ENCODE data around the gene OARD1.
A peak's percentile ranks its signal among the peaks of the same experiment; 100 is the strongest.

Gene OARD1

GRCh38 chr6:41051873-41052272, 20.3 kb downstream of the OARD1 start:
- no peak overlapping the region for H3K4me3 ChIP-seq (ENCODE audit: low read length)
- peak; percentile 41 for DNase-seq (ENCODE audit: low read depth, low spot score)

- H3K4me3 ChIP-seq (ENCODE audit: low read length): no peak overlapping the region
- no peak for DNase-seq (ENCODE audit: low read depth, low spot score)
Observed at GRCh38 chr6:41050536-41050935, 21.6 kb downstream of the OARD1 start.

- H3K4me3 ChIP-seq (ENCODE audit: low read length): no peak overlapping the region
- DNase-seq (ENCODE audit: low read depth, low spot score): no peak
Observed at GRCh38 chr6:41049955-41050354, 22.2 kb downstream of the OARD1 start.

- H3K4me3 ChIP-seq (ENCODE audit: low read length): no peak overlapping the region
- DNase-seq (ENCODE audit: low read depth, low spot score): no peak
Observed at GRCh38 chr6:41049521-41049920, 22.6 kb downstream of the OARD1 start.

GRCh38 chr6:41047745-41048732, 24.1 kb downstream of the OARD1 start:
- no peak overlapping the region for H3K4me3 ChIP-seq (ENCODE audit: low read length)
- DNase-seq (ENCODE audit: low read depth, low spot score): no peak

- H3K4me3 ChIP-seq (ENCODE audit: low read length): no peak overlapping the region
- DNase-seq (ENCODE audit: low read depth, low spot score): no peak
Observed at GRCh38 chr6:41047306-41047705, 24.9 kb downstream of the OARD1 start.

DNA sequence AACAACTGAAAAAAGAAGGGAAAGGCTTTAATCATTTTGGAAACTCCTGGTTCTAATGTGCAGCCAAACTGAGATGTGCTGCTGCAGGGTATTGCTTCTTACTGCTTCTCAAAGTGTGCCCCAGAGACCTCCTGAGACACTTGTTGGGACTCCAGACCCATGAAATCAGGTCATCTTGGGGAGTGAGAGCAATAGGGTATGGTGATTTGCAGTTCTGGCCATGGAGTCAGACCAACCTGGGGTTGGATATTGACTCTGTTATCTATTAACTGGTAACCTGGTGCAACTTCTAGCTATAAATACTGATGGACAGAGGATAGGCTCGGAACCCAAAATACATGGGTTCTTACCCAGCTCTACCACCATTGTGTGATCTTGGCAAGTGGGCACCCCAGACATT, 26.1 kb downstream of the OARD1 start:
- DNase-seq (ENCODE audit: low read depth, low spot score): no peak
- H3K4me3 ChIP-seq (ENCODE audit: low read length): no peak overlapping the region

DNA sequence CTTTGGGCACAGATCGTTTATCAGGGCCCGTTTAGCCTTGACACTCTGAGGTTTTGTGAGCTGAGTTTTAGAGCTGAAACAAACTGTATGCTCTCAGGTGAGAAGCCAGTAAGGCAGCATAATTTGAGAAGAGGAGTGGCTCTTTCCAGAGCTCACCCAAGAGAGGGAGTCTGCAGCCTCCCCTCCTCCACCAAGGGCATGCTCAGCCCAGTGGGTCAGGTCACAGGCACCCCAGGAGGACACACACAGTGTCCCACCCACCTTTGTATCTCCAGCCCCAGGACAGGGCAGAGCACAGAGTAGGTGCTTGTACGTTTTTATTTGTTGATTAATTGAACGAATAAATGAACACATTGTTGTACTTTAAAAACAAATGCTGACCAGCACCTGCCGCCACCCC, 26.5 kb downstream of the OARD1 start:
- H3K4me3 ChIP-seq (ENCODE audit: low read length): no peak overlapping the region
- DNase-seq (ENCODE audit: low read depth, low spot score): no peak

DNA sequence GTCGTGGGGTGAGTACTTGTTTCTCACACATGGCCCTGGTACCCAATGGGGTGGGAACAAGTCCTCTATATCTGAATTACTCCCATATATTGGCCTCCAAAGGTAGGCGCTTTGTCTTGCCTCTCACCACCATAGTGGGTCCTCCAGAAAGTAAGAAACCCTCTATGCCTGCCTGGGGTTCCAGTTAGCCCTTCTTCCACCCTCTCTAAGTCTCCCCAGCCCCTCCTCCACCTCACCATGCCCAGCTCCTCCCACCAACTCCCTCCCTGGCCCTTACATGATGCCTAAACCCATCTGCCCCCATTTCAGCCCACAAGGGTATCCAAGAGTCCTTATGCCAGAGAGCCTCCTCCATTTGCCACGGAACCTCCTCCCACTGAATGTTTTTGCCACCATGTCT, 29.0 kb downstream of the OARD1 start:
- H3K4me3 ChIP-seq (ENCODE audit: low read length): no peak overlapping the region
- DNase-seq (ENCODE audit: low read depth, low spot score): no peak

- H3K4me3 ChIP-seq (ENCODE audit: low read length): no peak within 1 kb of the TSS
- no peak for DNase-seq (ENCODE audit: low read depth, low spot score)
Observed at GRCh38 chr6:41042226-41043055, 29.7 kb downstream of the OARD1 start, which contains the start of gene TSPO2. Gene TSPO2, plus strand, starts transcription at chr6:41042467. Its CDS starts 519 bp downstream, at chr6:41042986.

DNA sequence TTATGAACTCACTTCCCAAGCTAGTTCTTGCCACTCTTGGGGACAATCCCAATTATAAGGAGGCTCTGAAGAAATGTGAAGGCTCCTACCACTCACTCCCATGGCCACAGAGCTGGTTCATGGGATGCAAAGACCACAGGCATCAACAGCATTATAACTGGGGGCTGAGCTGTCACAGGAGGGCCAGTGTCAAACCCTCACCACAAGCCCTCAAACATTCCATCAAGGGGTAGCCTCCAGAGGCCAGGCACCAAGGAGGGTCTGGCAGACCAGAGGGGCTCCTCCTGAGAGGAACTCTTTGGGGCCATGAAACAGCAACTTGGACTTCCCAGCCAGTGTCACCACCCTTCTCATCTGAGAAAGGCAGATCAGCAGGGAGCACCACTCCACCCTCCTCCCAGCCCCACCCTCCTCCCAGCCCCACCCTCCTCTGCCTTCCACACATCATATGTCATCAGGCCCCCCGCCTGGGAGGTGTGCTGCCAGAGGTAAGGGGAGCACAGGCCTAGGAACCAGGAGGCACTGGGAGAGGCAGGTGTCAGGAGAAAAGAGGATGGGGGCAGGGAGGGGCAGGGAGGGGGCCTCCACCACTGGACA, 31.1 kb downstream of the OARD1 start:
- DNase-seq (ENCODE audit: low read depth, low spot score): no peak
- H3K4me3 ChIP-seq (ENCODE audit: low read length): no peak overlapping the region

DNA sequence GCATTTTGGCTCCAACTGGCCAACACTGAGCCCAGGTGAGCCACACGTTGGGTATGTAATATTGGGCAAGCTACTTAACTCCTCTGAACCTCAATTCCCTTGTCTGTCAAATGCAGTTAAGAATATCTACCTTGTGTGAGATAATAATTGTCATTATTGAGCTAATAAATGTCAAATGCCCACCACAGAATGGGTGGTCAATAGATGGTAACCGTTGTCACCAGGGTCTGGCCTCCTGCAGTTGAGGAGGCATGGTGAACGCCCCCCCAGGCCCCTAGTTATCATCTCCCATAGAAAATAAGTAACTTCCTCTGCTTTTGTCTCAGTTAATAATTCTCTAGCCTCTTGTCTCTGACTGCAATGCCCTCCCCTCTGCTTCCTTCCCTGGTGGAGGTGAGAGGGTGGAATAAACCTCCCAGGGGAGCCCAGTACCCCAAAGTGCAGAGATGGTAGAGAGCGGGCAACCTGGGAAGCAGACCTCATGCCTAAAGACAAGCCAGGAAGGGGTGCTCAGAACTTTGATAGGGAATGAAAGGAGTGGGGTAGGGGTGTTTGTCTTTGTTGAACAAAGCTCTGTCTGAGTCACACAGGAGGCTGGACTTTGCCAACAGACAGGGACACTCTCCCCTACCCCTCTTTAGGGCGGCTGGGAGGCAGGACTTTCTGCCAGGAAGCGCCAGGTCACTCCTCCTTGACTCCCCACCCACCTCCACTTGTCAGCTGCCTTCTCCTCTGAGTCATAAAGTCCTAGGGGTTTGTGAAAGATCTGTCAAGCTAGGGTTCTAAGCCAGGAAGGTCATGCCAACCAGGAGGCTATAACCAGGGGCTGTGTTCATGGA, 31.8 kb downstream of the OARD1 start:
- no peak for DNase-seq (ENCODE audit: low read depth, low spot score)
- H3K4me3 ChIP-seq (ENCODE audit: low read length): no peak overlapping the region

DNA sequence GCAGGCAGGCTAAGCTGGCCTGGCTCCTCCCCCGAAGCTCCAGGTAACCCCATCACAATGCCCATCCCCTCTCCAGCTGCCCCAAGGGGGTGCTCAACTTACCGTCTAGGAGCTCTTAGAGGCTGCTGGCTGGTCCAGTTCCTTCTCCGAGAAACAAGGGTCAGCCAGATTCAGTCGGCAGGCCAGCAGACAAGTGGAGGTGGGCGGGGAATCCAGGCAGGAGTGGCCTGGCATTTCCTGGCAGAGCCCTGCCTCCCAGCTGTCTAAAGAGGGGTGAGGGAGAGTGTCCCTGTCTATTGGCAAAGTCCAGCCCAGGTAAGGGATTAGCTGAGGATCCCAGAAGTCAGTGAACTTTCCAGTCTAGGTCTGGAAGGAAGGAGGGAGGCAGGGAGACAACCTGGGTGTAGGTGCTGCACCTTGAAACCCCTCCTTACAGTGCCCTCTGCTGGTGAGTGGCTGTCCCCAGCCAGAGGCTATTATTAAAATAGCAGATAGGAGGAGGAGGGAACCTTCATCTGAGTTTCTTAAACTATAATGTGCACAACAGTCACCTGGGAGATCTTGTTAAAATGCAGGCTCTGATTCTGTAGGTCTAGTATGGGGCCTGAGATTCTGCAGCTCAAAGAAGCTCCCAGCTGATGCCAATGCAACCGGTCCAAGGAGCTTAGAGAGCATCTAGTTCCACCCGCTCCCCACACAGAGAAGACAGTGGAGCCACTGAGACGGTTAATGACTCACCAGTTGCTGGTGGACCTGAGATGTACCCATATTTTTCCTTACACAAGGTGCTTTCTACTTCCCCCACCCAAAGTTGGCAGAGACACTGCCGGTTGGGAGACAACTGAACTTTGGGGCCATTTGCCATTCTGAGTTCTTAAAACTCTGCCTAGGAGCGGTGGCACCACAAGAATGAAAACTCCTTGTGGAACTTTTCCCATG, 32.8 kb downstream of the OARD1 start, which contains the start of gene UNC5CL:
Gene UNC5CL, minus strand, starts transcription at position 162 of the 939 bp plus-strand sequence. CDS start 4,147 bp downstream, outside the sequence.
- DNase-seq (ENCODE audit: low read depth, low spot score): peak; percentile 32
- H3K4me3 ChIP-seq (ENCODE audit: low read length): no peak within 1 kb of the TSS

- H3K4me3 ChIP-seq (ENCODE audit: low read length): no peak overlapping the region
- DNase-seq (ENCODE audit: low read depth, low spot score): no peak
Observed at GRCh38 chr6:41038205-41038604, 34.0 kb downstream of the OARD1 start.

GRCh38 chr6:41037107-41037900, 34.9 kb downstream of the OARD1 start:
- no peak for DNase-seq (ENCODE audit: low read depth, low spot score)
- H3K4me3 ChIP-seq (ENCODE audit: low read length): no peak overlapping the region

GRCh38 chr6:41036601-41037000, 35.6 kb downstream of the OARD1 start:
- H3K4me3 ChIP-seq (ENCODE audit: low read length): no peak overlapping the region
- DNase-seq (ENCODE audit: low read depth, low spot score): no peak

GRCh38 chr6:41036186-41036585, 36.0 kb downstream of the OARD1 start:
- no peak overlapping the region for H3K4me3 ChIP-seq (ENCODE audit: low read length)
- no peak for DNase-seq (ENCODE audit: low read depth, low spot score)
